Measurements from ENCODE around the gene MOSPD2.

Gene MOSPD2

GRCh38 chrX:14919407-14919806, 46.2 kb downstream of the MOSPD2 start:
- in situ Hi-C loops (cut with MboI; ENCODE audit: low sequenced_read_pairs, unreplicated experiment), result no loop called here
- no peak for TF ChIP-seq CTCF (IDR thresholded peaks at IDR 0.05; ENCODE audit: borderline replicate concordance, control extremely low read depth, extremely low read depth, insufficient read depth, missing control alignments)
- no peak for DNase-seq (ENCODE audit: low spot score)

GRCh38 chrX:14920196-14920595, 47.0 kb downstream of the MOSPD2 start:
- DNase-seq (ENCODE audit: low spot score), result no peak
- in situ Hi-C loops (cut with MboI; ENCODE audit: low sequenced_read_pairs, unreplicated experiment), result no loop called here
- TF ChIP-seq CTCF (IDR thresholded peaks at IDR 0.05; ENCODE audit: borderline replicate concordance, control extremely low read depth, extremely low read depth, insufficient read depth, missing control alignments), result no peak

GRCh38 chrX:14922437-14922836, 49.2 kb downstream of the MOSPD2 start:
- in situ Hi-C loops (cut with MboI; ENCODE audit: low sequenced_read_pairs, unreplicated experiment), result no loop called here

GRCh38 chrX:14923761-14924160, 50.5 kb downstream of the MOSPD2 start:
- in situ Hi-C loops (cut with MboI; ENCODE audit: low sequenced_read_pairs, unreplicated experiment), result no loop called here
- TF ChIP-seq CTCF (IDR thresholded peaks at IDR 0.05; ENCODE audit: borderline replicate concordance, control extremely low read depth, extremely low read depth, insufficient read depth, missing control alignments), result no peak
- DNase-seq (ENCODE audit: low spot score), result no peak

More at GRCh38 chrX:14922437-14922836, 49.2 kb downstream of the MOSPD2 start:
- no peak for TF ChIP-seq CTCF (IDR thresholded peaks at IDR 0.05; ENCODE audit: borderline replicate concordance, control extremely low read depth, extremely low read depth, insufficient read depth, missing control alignments)
- DNase-seq (ENCODE audit: low spot score), result no peak

GRCh38 chrX:14926471-14926870, 53.2 kb downstream of the MOSPD2 start:
- no peak for DNase-seq (ENCODE audit: low spot score)
- in situ Hi-C loops (cut with MboI; ENCODE audit: low sequenced_read_pairs, unreplicated experiment), result no loop called here
- no peak for TF ChIP-seq CTCF (IDR thresholded peaks at IDR 0.05; ENCODE audit: borderline replicate concordance, control extremely low read depth, extremely low read depth, insufficient read depth, missing control alignments)

GRCh38 chrX:14927401-14927800, 54.2 kb downstream of the MOSPD2 start:
- DNase-seq (ENCODE audit: low spot score), result no peak
- TF ChIP-seq CTCF (IDR thresholded peaks at IDR 0.05; ENCODE audit: borderline replicate concordance, control extremely low read depth, extremely low read depth, insufficient read depth, missing control alignments), result no peak
- in situ Hi-C loops (cut with MboI; ENCODE audit: low sequenced_read_pairs, unreplicated experiment), result no loop called here

GRCh38 chrX:14930663-14931062, 57.4 kb downstream of the MOSPD2 start:
- no peak for TF ChIP-seq CTCF (IDR thresholded peaks at IDR 0.05; ENCODE audit: borderline replicate concordance, control extremely low read depth, extremely low read depth, insufficient read depth, missing control alignments)
- no peak for DNase-seq (ENCODE audit: low spot score)
- in situ Hi-C loops (cut with MboI; ENCODE audit: low sequenced_read_pairs, unreplicated experiment), result no loop called here

Measured in GM13976 (cell line).